WTC11 (cell line): ENCODE data around the gene ARCN1. TPM values are rescaled to one million over a fixed set of nuclear protein-coding genes. Genes with fewer than 3 reads are reported as not detected.

Source experiments
- ATAC-seq: fragments of 200-7000 bp; cut with Tn5 transposase; 2 replicates; pipeline ENCODE4 v1.10.0; 2021; ENCODE audit warnings: mild to moderate bottlenecking, moderate library complexity
- CTCF ChIA-PET: fragments of 300-600 bp; sonication (Branson Sonifier 250); formaldehyde crosslinking; loops from one replicate; lab custom pipeline; 2021; ENCODE audit warnings: antibody characterized with exemption; lab: Charles Lee
- POLR2A ChIA-PET: fragments of 350-600 bp; sonication (Branson Sonifier 250); formaldehyde crosslinking; loops from one replicate; lab custom pipeline; 2021; ENCODE audit warnings: antibody characterized with exemption; lab: Charles Lee
- DNase-seq: peaks from one replicate; pipeline ENCODE4 v3.0.0; 2021; ENCODE audit warnings: low spot score
- H3K27ac Mint-ChIP-seq: 2 replicates; pipeline ENCODE4 v1.8.0; 2021; ENCODE audit warnings: mixed read lengths
- H3K27me3 Mint-ChIP-seq: 2 replicates; pipeline ENCODE4 v1.8.0; 2021; ENCODE audit warnings: low read depth, mild to moderate bottlenecking, moderate library complexity, mixed read lengths
- H3K36me3 Mint-ChIP-seq: 2 replicates; pipeline ENCODE4 v1.8.0; 2021; ENCODE audit warnings: mixed read lengths
- H3K4me1 Mint-ChIP-seq: 2 replicates; pipeline ENCODE4 v1.8.0; 2022; ENCODE audit warnings: mixed read lengths
- H3K4me3 Mint-ChIP-seq: 2 replicates; pipeline ENCODE4 v1.8.0; 2021; ENCODE audit warnings: mild to moderate bottlenecking, moderate library complexity, mixed read lengths
- H3K9me3 Mint-ChIP-seq: 2 replicates; pipeline ENCODE4 v1.8.0; 2021; ENCODE audit warnings: mixed read lengths
- ATF3 ChIP-seq: sonication (generic); formaldehyde crosslinking; conservative IDR thresholded peaks from 2 replicates; pipeline ENCODE4 v1.8.1; 2022; ENCODE audit warnings: mild to moderate bottlenecking, missing genetic modification reagents
- CREB1 ChIP-seq: sonication (generic); formaldehyde crosslinking; IDR thresholded peaks from 2 replicates; pipeline ENCODE4 v1.8.0; 2023; ENCODE audit warnings: mild to moderate bottlenecking, missing genetic modification reagents
- E2F5 ChIP-seq: sonication (generic); formaldehyde crosslinking; IDR thresholded peaks from 2 replicates; pipeline ENCODE4 v1.8.1; 2022; ENCODE audit warnings: mild to moderate bottlenecking, moderate library complexity, missing genetic modification reagents
- ETV6 ChIP-seq: sonication (generic); formaldehyde crosslinking; IDR thresholded peaks from 2 replicates; pipeline ENCODE4 v1.8.1; 2022; ENCODE audit warnings: mild to moderate bottlenecking, missing genetic modification reagents
- FOXJ3 ChIP-seq: sonication (generic); formaldehyde crosslinking; IDR thresholded peaks from 2 replicates; pipeline ENCODE4 v1.9.0; 2021; ENCODE audit warnings: missing genetic modification reagents, mild to moderate bottlenecking, borderline replicate concordance
- FOXK1 ChIP-seq: sonication (generic); formaldehyde crosslinking; IDR thresholded peaks from 2 replicates; pipeline ENCODE4 v1.8.0; 2022; ENCODE audit warnings: mild to moderate bottlenecking, moderate library complexity, missing genetic modification reagents
- MLX ChIP-seq: sonication (generic); formaldehyde crosslinking; IDR thresholded peaks from 2 replicates; pipeline ENCODE4 v1.8.1; 2023; ENCODE audit warnings: mild to moderate bottlenecking, missing genetic modification reagents, moderate library complexity
- MXD4 ChIP-seq: fragments of 250-450 bp; sonication (Bioruptor Pico); IDR thresholded peaks from 2 replicates; pipeline ENCODE4 v1.8.0; 2021; ENCODE audit warnings: mild to moderate bottlenecking, moderate library complexity, borderline replicate concordance
- NFE2L1 ChIP-seq: sonication (generic); formaldehyde crosslinking; IDR thresholded peaks from 2 replicates; pipeline ENCODE4 v1.8.1; 2023; ENCODE audit warnings: missing genetic modification reagents
- OVOL2 ChIP-seq: fragments of 250-450 bp; sonication (Bioruptor Pico); IDR thresholded peaks from 2 replicates; pipeline ENCODE4 v1.9.0; 2021; ENCODE audit warnings: mild to moderate bottlenecking, borderline replicate concordance
- PRRX2 ChIP-seq: fragments of 250-450 bp; sonication (Bioruptor Pico); IDR thresholded peaks from 2 replicates; pipeline ENCODE4 v1.8.0; 2021; ENCODE audit warnings: mild to moderate bottlenecking
- SOX15 ChIP-seq: fragments of 250-450 bp; sonication (Bioruptor Pico); IDR thresholded peaks from 2 replicates; pipeline ENCODE4 v1.9.0; 2021; ENCODE audit warnings: mild to moderate bottlenecking
- TCF7 ChIP-seq: sonication (generic); formaldehyde crosslinking; IDR thresholded peaks from 2 replicates; pipeline ENCODE4 v1.8.0; 2022; ENCODE audit warnings: mild to moderate bottlenecking, low read depth, missing genetic modification reagents, moderate library complexity
- TEAD4 ChIP-seq: sonication (generic); formaldehyde crosslinking; IDR thresholded peaks from 2 replicates; pipeline ENCODE4 v1.8.0; 2022; ENCODE audit warnings: mild to moderate bottlenecking, missing genetic modification reagents
- TP53 ChIP-seq: sonication (generic); formaldehyde crosslinking; IDR thresholded peaks from 2 replicates; pipeline ENCODE4 v1.8.1; 2023; ENCODE audit warnings: mild to moderate bottlenecking, missing genetic modification reagents
- ZBTB21 ChIP-seq: sonication (generic); formaldehyde crosslinking; IDR thresholded peaks from 2 replicates; pipeline ENCODE4 v1.8.1; 2023; ENCODE audit warnings: mild to moderate bottlenecking, missing genetic modification reagents, borderline replicate concordance
- ZNF138 ChIP-seq: sonication (generic); formaldehyde crosslinking; conservative IDR thresholded peaks from 2 replicates; pipeline ENCODE4 v1.8.1; 2022; ENCODE audit warnings: mild to moderate bottlenecking, moderate library complexity, missing genetic modification reagents
- ZNF219 ChIP-seq: sonication (generic); formaldehyde crosslinking; IDR thresholded peaks from 2 replicates; pipeline ENCODE4 v1.8.0; 2023; ENCODE audit warnings: missing genetic modification reagents, mild to moderate bottlenecking, borderline replicate concordance
- ZNF263 ChIP-seq: sonication (generic); formaldehyde crosslinking; IDR thresholded peaks from 2 replicates; pipeline ENCODE4 v1.8.1; 2022; ENCODE audit warnings: low read depth, mild to moderate bottlenecking, moderate library complexity, missing genetic modification reagents
- ZNF281 ChIP-seq: sonication (generic); formaldehyde crosslinking; IDR thresholded peaks from 2 replicates; pipeline ENCODE4 v1.8.0; 2023; ENCODE audit warnings: mild to moderate bottlenecking, missing genetic modification reagents
- total RNA-seq: library from RNA; stranded (reverse); gene quantifications from 3 replicates; pipeline ENCODE4 v1.2.3, GENCODE V29; 2021
- TF ChIP-seq, protein P1 (sequence below): sonication (generic); formaldehyde crosslinking; IDR thresholded peaks from 2 replicates; pipeline ENCODE4 v1.8.0; 2023; ENCODE audit warnings: missing genetic modification reagents
- TF ChIP-seq, protein P2 (sequence below): sonication (generic); formaldehyde crosslinking; IDR thresholded peaks from 2 replicates; pipeline ENCODE4 v1.8.1; 2022; ENCODE audit warnings: missing genetic modification reagents, borderline replicate concordance
- TF ChIP-seq, protein P3 (sequence below): sonication (generic); formaldehyde crosslinking; IDR thresholded peaks from 2 replicates; pipeline ENCODE4 v1.8.1; 2023; ENCODE audit warnings: mild to moderate bottlenecking, moderate library complexity, missing genetic modification reagents
- TF ChIP-seq, protein P4 (sequence below): sonication (generic); formaldehyde crosslinking; IDR thresholded peaks from 2 replicates; pipeline ENCODE4 v1.8.1; 2022; ENCODE audit warnings: mild to moderate bottlenecking, missing genetic modification reagents, moderate library complexity, borderline replicate concordance
- TF ChIP-seq, protein P5 (sequence below): fragments of 250-450 bp; sonication (Bioruptor Pico); conservative IDR thresholded peaks from 2 replicates; pipeline ENCODE4 v1.9.0; 2021; ENCODE audit warnings: mild to moderate bottlenecking

ARCN1 gene
- total RNA-seq, 1 experiment from 2014 or later: 154 TPM

GRCh38 chr11:118621071-118621783, 49.0 kb downstream of the ARCN1 start:
- ATAC-seq (peak; percentile 87), DNase-seq (peak; percentile 90)
- CTCF ChIA-PET: interaction anchor here (0.6 to 3.3 kb wide), 7 partner anchors 9 to 585 kb away, joined by 3 to 60 read pairs (median 15); partner anchors contain the start of genes CBL and PHLDB1
- Mint-ChIP-seq H3K27me3 (no peaks in the 10 kb centered on the region), H3K9me3 (no peaks in the 10 kb centered on the region), H3K36me3 (no peaks in the 10 kb centered on the region), H3K4me1 (peaks cover 60% of the 10 kb centered on the region), H3K27ac (peak overlapping the region; percentile 86), H3K4me3 (peak overlapping the region; percentile 85)
- POLR2A ChIA-PET: interaction anchor here (0.5 to 3.6 kb wide), 7 partner anchors 12 to 291 kb away, joined by 3 to 75 read pairs (median 5); partner anchors contain the start of gene PHLDB1
- TF ChIP-seq TP53 (CRISPR knock-in tag): peak; percentile 51; the same call in 1 of the 2 replicates
- no peak for TF ChIP-seq FOXK1 (CRISPR knock-in tag)
- TF ChIP-seq ZBTB21 (CRISPR knock-in tag): no peak; the same call in 1 of the 2 replicates
- TF ChIP-seq, protein P1, sequence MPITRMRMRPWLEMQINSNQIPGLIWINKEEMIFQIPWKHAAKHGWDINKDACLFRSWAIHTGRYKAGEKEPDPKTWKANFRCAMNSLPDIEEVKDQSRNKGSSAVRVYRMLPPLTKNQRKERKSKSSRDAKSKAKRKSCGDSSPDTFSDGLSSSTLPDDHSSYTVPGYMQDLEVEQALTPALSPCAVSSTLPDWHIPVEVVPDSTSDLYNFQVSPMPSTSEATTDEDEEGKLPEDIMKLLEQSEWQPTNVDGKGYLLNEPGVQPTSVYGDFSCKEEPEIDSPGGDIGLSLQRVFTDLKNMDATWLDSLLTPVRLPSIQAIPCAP: no peak
- TF ChIP-seq, protein P2, sequence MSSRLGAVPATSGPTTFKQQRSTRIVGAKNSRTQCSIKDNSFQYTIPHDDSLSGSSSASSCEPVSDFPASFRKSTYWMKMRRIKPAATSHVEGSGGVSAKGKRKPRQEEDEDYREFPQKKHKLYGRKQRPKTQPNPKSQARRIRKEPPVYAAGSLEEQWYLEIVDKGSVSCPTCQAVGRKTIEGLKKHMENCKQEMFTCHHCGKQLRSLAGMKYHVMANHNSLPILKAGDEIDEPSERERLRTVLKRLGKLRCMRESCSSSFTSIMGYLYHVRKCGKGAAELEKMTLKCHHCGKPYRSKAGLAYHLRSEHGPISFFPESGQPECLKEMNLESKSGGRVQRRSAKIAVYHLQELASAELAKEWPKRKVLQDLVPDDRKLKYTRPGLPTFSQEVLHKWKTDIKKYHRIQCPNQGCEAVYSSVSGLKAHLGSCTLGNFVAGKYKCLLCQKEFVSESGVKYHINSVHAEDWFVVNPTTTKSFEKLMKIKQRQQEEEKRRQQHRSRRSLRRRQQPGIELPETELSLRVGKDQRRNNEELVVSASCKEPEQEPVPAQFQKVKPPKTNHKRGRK (CRISPR knock-in tag): no peak
- no peak for TF ChIP-seq E2F5 (CRISPR knock-in tag)
- no peak for TF ChIP-seq ATF3
- TF ChIP-seq ZNF263: no peak
- TF ChIP-seq MLX: no peak
- no peak for TF ChIP-seq ZNF219 (CRISPR knock-in tag)
- peak; percentile 74 for TF ChIP-seq ETV6
- TF ChIP-seq NFE2L1: no peak
- TF ChIP-seq SOX15 (CRISPR knock-in tag): no peak
- TF ChIP-seq FOXJ3: no peak
- TF ChIP-seq OVOL2 (CRISPR knock-in tag): no peak
- TF ChIP-seq PRRX2 (CRISPR knock-in tag): no peak
- TF ChIP-seq ZNF281: peak; percentile 62; the same call in 1 of the 2 replicates
- no peak for TF ChIP-seq TCF7 (CRISPR knock-in tag)
- no peak for TF ChIP-seq TEAD4 (CRISPR knock-in tag)
- TF ChIP-seq, protein P3, sequence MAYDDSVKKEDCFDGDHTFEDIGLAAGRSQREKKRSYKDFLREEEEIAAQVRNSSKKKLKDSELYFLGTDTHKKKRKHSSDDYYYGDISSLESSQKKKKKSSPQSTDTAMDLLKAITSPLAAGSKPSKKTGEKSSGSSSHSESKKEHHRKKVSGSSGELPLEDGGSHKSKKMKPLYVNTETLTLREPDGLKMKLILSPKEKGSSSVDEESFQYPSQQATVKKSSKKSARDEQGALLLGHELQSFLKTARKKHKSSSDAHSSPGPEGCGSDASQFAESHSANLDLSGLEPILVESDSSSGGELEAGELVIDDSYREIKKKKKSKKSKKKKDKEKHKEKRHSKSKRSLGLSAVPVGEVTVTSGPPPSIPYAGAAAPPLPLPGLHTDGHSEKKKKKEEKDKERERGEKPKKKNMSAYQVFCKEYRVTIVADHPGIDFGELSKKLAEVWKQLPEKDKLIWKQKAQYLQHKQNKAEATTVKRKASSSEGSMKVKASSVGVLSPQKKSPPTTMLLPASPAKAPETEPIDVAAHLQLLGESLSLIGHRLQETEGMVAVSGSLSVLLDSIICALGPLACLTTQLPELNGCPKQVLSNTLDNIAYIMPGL: no peak
- no peak for TF ChIP-seq MXD4
- TF ChIP-seq, protein P4, sequence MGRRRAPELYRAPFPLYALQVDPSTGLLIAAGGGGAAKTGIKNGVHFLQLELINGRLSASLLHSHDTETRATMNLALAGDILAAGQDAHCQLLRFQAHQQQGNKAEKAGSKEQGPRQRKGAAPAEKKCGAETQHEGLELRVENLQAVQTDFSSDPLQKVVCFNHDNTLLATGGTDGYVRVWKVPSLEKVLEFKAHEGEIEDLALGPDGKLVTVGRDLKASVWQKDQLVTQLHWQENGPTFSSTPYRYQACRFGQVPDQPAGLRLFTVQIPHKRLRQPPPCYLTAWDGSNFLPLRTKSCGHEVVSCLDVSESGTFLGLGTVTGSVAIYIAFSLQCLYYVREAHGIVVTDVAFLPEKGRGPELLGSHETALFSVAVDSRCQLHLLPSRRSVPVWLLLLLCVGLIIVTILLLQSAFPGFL (CRISPR knock-in tag): no peak
- no peak for TF ChIP-seq ZNF138 (CRISPR knock-in tag)
- TF ChIP-seq, protein P5, sequence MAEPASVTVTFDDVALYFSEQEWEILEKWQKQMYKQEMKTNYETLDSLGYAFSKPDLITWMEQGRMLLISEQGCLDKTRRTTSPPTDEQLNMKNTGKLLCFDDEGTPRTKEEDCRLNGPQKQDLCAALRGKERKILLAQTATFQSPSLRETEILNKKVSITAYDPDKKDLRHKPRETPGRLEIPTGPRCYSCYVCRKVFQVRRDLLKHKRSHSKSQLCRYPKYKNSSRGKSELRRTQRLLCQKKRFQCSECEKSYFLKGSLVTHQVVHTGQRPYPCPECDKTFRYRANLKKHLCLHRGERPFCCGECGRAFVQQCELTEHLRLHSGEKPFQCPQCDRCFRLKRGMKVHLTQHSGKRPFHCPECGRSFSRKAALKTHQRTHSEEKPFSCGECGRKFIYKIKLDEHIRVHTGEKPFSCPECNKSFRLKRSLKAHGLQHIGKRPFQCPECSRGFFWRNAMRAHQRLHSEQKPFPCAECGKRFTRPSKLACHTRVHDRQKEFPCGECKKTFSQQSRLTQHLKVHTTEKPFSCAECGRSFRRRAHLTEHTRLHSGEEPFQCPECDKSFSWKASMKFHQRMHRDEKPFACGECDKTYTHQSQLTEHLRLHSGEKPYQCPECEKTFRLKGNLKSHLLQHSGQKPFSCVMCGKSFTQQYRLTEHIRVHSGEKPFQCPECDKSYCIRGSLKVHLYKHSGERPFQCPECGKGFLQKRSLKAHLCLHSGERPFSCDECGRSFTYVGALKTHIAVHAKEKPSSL (CRISPR knock-in tag): no peak
- TF ChIP-seq CREB1 (CRISPR knock-in tag): no peak
